ENCODE measurements around the gene SLC15A5. TPM values are rescaled to one million over a fixed set of nuclear protein-coding genes. Genes with fewer than 3 reads are reported as not detected.

The SLC15A5 gene
- total RNA-seq, 4 donors from 2014 or later, result not detected

- WGBS, result 93% methylated on average over 4 of the region's 4 CpGs
- no peak for DNase-seq (ENCODE audit: extremely low spot score)
These were observed 103.2 kb downstream of the SLC15A5 start for GRCh38 chr12:16174282-16174681.

GRCh38 chr12:16171348-16171747, 106.1 kb downstream of the SLC15A5 start:
- Histone ChIP-seq H3K4me3 (no peak overlapping the region), H3K36me3 (no peaks in the 10 kb centered on the region), H3K9me3 (no peaks in the 10 kb centered on the region), H3K27me3 (no peaks in the 10 kb centered on the region), H3K27ac (replicated peaks in 1 of 4) (no peak overlapping the region), H3K4me1 (no peaks in the 10 kb centered on the region)
- no peak for DNase-seq (ENCODE audit: extremely low spot score)
- intact Hi-C loops (cut with DNase I), result no loop called here
- no peak for TF ChIP-seq CTCF (IDR thresholded peaks at IDR 0.05)
- WGBS, result 80% methylated on average over 2 of the region's 2 CpGs

More at GRCh38 chr12:16174282-16174681, 103.2 kb downstream of the SLC15A5 start:
- no peak for TF ChIP-seq POLR2A (IDR thresholded peaks at IDR 0.05; ENCODE audit: low read depth)
- no peak for TF ChIP-seq EP300 (IDR thresholded peaks at IDR 0.05)
- TF ChIP-seq POLR2AphosphoS5 (IDR thresholded peaks at IDR 0.05), result no peak
- no peak for TF ChIP-seq CTCF (IDR thresholded peaks at IDR 0.05)
- Histone ChIP-seq H3K27ac (replicated peaks in 1 of 4) (no peak overlapping the region), H3K4me3 (no peak overlapping the region), H3K36me3 (no peaks in the 10 kb centered on the region), H3K9me3 (no peaks in the 10 kb centered on the region), H3K4me1 (no peaks in the 10 kb centered on the region), H3K27me3 (no peaks in the 10 kb centered on the region)
- intact Hi-C loops (cut with DNase I), result no loop called here

GRCh38 chr12:16168078-16168477, 109.4 kb downstream of the SLC15A5 start:
- H3K4me3 ChIP-seq, result no peak overlapping the region
- H3K9me3 ChIP-seq, result no peaks in the 10 kb centered on the region

GRCh38 chr12:16166563-16167470, 110.7 kb downstream of the SLC15A5 start:
- H3K27me3 ChIP-seq, result no peaks in the 10 kb centered on the region
- H3K4me1 ChIP-seq, result no peaks in the 10 kb centered on the region
- H3K9me3 ChIP-seq, result no peaks in the 10 kb centered on the region
- intact Hi-C loops (cut with DNase I), result no loop called here
- TF ChIP-seq EP300 (IDR thresholded peaks at IDR 0.05), result no peak
- no peak for TF ChIP-seq CTCF (IDR thresholded peaks at IDR 0.05)
- no peak for TF ChIP-seq POLR2A (IDR thresholded peaks at IDR 0.05; ENCODE audit: low read depth)
- TF ChIP-seq POLR2AphosphoS5 (IDR thresholded peaks at IDR 0.05), result no peak
- H3K4me3 ChIP-seq, result no peak overlapping the region
- no peaks in the 10 kb centered on the region for H3K36me3 ChIP-seq
- H3K27ac ChIP-seq (replicated peaks in 1 of 4), result no peak overlapping the region
- WGBS, result 78% methylated on average over 5 of the region's 5 CpGs
- no peak for DNase-seq (ENCODE audit: extremely low spot score)

More at GRCh38 chr12:16168078-16168477, 109.4 kb downstream of the SLC15A5 start:
- intact Hi-C loops (cut with DNase I), result no loop called here
- WGBS, result 95% methylated on average over 3 of the region's 3 CpGs
- H3K27me3 ChIP-seq, result no peaks in the 10 kb centered on the region
- TF ChIP-seq CTCF (IDR thresholded peaks at IDR 0.05), result no peak
- no peak for TF ChIP-seq POLR2AphosphoS5 (IDR thresholded peaks at IDR 0.05)
- TF ChIP-seq EP300 (IDR thresholded peaks at IDR 0.05), result no peak
- no peak for TF ChIP-seq POLR2A (IDR thresholded peaks at IDR 0.05; ENCODE audit: low read depth)
- no peak for DNase-seq (ENCODE audit: extremely low spot score)
- H3K36me3 ChIP-seq, result no peaks in the 10 kb centered on the region
- H3K4me1 ChIP-seq, result no peaks in the 10 kb centered on the region
- no peak overlapping the region for H3K27ac ChIP-seq (replicated peaks in 1 of 4)
